Loucy (cell line): ENCODE data around the gene NECTIN4.

Experiments
- CTCF ChIP-seq: fragments of 200-600 bp; sonication (generic); conservative IDR thresholded peaks from 2 replicates; pipeline ENCODE4 v1.5.1; 2014; ENCODE audit warnings: mild to moderate bottlenecking, antibody characterized with exemption, low read length
- EZH2phosphoT487 ChIP-seq: fragments of 200-600 bp; IDR thresholded peaks from 2 replicates; pipeline ENCODE4 v1.6.1; 2018; ENCODE audit warnings: antibody characterized with exemption, mild to moderate bottlenecking, moderate library complexity, borderline replicate concordance

DNA sequence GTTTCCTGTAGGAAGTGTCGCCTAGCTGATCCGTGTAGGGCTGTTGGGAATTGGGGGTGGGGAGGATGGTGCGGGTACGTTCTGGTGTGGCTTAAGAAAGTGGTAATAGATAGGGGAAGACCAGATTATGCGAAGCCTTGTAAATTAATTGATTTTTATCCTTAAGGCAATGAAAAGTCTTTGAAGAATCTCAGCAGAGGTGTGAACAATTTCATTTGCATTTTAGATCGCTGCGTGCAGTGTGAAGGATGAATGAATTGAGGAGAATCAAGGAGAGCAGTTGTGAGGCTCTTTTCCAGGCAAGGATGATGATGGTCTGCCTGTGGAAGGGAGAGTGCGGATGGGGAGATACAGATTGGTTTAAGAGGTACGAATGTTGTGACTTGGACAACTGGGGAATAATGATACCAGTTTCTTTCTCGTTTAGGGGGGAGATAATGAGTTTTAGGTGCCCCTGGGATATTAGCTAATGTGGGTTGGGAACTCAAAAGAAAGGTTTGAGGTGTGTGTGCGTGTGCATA is 43.9 kb upstream of the NECTIN4 start:
- TF ChIP-seq CTCF (no peak), EZH2phosphoT487 (no peak)
